Measurements from ENCODE around the gene HTRA2.

HTRA2 gene

GRCh38 chr2:74515981-74516633 is 13.6 kb upstream of the HTRA2 start:
- peak; percentile 85 for DNase-seq (ENCODE audit: low read depth, low spot score)

- DNase-seq (ENCODE audit: low read depth, low spot score): no peak
Measured at GRCh38 chr2:74516650-74517049, 13.1 kb upstream of the HTRA2 start.

- no peak for DNase-seq (ENCODE audit: low read depth, low spot score)
Measured at GRCh38 chr2:74522516-74522915, 7.2 kb upstream of the HTRA2 start.

GRCh38 chr2:74524005-74524404 is 5.7 kb upstream of the HTRA2 start:
- no peak for DNase-seq (ENCODE audit: low read depth, low spot score)

GRCh38 chr2:74524955-74525716 is 4.6 kb upstream of the HTRA2 start:
- no peak for DNase-seq (ENCODE audit: low read depth, low spot score)

GRCh38 chr2:74525717-74526648 is 3.8 kb upstream of the HTRA2 start, which contains the start of gene DQX1:
DQX1 (minus strand) TSS chr2:74526231; CDS start chr2:74525729, 502 bp downstream.
- DNase-seq (ENCODE audit: low read depth, low spot score): peak; percentile 40

- DNase-seq (ENCODE audit: low read depth, low spot score): no peak
Measured at GRCh38 chr2:74526649-74527230, 3.0 kb upstream of the HTRA2 start.

GRCh38 chr2:74527741-74528140 is 2.0 kb upstream of the HTRA2 start:
- no peak for DNase-seq (ENCODE audit: low read depth, low spot score)

- DNase-seq (ENCODE audit: low read depth, low spot score): no peak
Measured at GRCh38 chr2:74528600-74529356, 955 bp upstream of the HTRA2 start.

GRCh38 chr2:74530239-74531187 is 780 bp downstream of the HTRA2 start:
- peak; percentile 49 for DNase-seq (ENCODE audit: low read depth, low spot score)

- no peak for DNase-seq (ENCODE audit: low read depth, low spot score)
Measured at GRCh38 chr2:74531666-74532065, 1.9 kb downstream of the HTRA2 start.

GRCh38 chr2:74532222-74532621 is 2.5 kb downstream of the HTRA2 start:
- no peak for DNase-seq (ENCODE audit: low read depth, low spot score)

- DNase-seq (ENCODE audit: low read depth, low spot score): no peak
Measured at GRCh38 chr2:74533464-74533863, 3.7 kb downstream of the HTRA2 start.

- DNase-seq (ENCODE audit: low read depth, low spot score): no peak
Measured at GRCh38 chr2:74534411-74534810, 4.7 kb downstream of the HTRA2 start.

GRCh38 chr2:74535440-74535965 is 5.8 kb downstream of the HTRA2 start:
- no peak for DNase-seq (ENCODE audit: low read depth, low spot score)

GRCh38 chr2:74536166-74536950 is 6.6 kb downstream of the HTRA2 start:
- no peak for DNase-seq (ENCODE audit: low read depth, low spot score)

- DNase-seq (ENCODE audit: low read depth, low spot score): no peak
Measured at GRCh38 chr2:74537140-74537539, 7.4 kb downstream of the HTRA2 start.

GRCh38 chr2:74538881-74539339 is 9.2 kb downstream of the HTRA2 start:
- DNase-seq (ENCODE audit: low read depth, low spot score): no peak

GRCh38 chr2:74540291-74540690 is 10.6 kb downstream of the HTRA2 start:
- DNase-seq (ENCODE audit: low read depth, low spot score): no peak

Data from ELF-1 (cell line).